IMR-90 (cell line): ENCODE results near the gene GRB14. TPM values are rescaled to one million over a fixed set of nuclear protein-coding genes. Genes with fewer than 3 reads are reported as not detected.

Source experiments
- ATAC-seq: fragments of 200-7000 bp; cut with Tn5 transposase; 2 replicates; pipeline ENCODE4 v1.9.1; 2020; ENCODE audit warnings: low read depth, mild to moderate bottlenecking, moderate library complexity
- BruUV-seq: library from RNA; stranded (reverse); fragments of 400-500 nt; replicated peaks from 2 replicates; lab custom pipeline; 2021; lab: Mats Ljungman, UMichigan
- CTCF ChIA-PET: fragments of 300-600 bp; formaldehyde crosslinking; extraction: SDS; loops from one replicate; lab custom pipeline; 2021; ENCODE audit warnings: antibody characterized with exemption; lab: Yijun Ruan, JAX
- POLR2A ChIA-PET: fragments of 300-600 bp; sonication (Branson Sonifier 250); formaldehyde crosslinking; loops from one replicate; lab custom pipeline; 2022; ENCODE audit warnings: antibody characterized with exemption; ENCODE audit not compliant: unreplicated experiment; lab: Charles Lee
- DNase-seq: peaks from one replicate; pipeline ENCODE4 v3.0.0; 2013
- H2AFZ ChIP-seq: replicated peaks from 2 replicates; pipeline ENCODE3; 2013; ENCODE audit warnings: low read length, mild to moderate bottlenecking; ENCODE audit not compliant: poor library complexity
- H2AK5ac ChIP-seq: 2 replicates; pipeline ENCODE4 v1.6.1; 2013; ENCODE audit warnings: low read depth, low read length, inconsistent platforms
- H2AK9ac ChIP-seq: replicated peaks from 2 replicates; pipeline ENCODE3; 2013; ENCODE audit warnings: mild to moderate bottlenecking, low read depth, low read length, moderate library complexity; ENCODE audit not compliant: poor library complexity
- H2BK120ac ChIP-seq: 2 replicates; pipeline ENCODE4 v1.6.1; 2013; ENCODE audit warnings: low read depth, low read length, inconsistent platforms
- H2BK15ac ChIP-seq: 3 replicates; pipeline ENCODE4 v1.6.1; 2013; ENCODE audit warnings: low read depth, low read length, inconsistent platforms
- H2BK20ac ChIP-seq: 2 replicates; pipeline ENCODE4 v1.6.1; 2013; ENCODE audit warnings: low read depth, mild to moderate bottlenecking, inconsistent platforms, low read length, moderate library complexity
- H2BK5ac ChIP-seq: 2 replicates; pipeline ENCODE4 v1.6.1; 2013; ENCODE audit warnings: mild to moderate bottlenecking, low read depth, low read length, inconsistent platforms; ENCODE audit not compliant: poor library complexity, severe bottlenecking
- H3K14ac ChIP-seq: replicated peaks from 2 replicates; pipeline ENCODE4 v1.6.1; 2013; ENCODE audit warnings: low read depth, low read length, inconsistent platforms
- H3K18ac ChIP-seq: 2 replicates; pipeline ENCODE4 v1.6.1; 2013; ENCODE audit warnings: low read depth, low read length, control low read depth
- H3K23ac ChIP-seq: 2 replicates; pipeline ENCODE4 v1.6.1; 2013; ENCODE audit warnings: low read depth, low read length, inconsistent platforms
- H3K27ac ChIP-seq: 2 replicates; pipeline ENCODE4 v1.5.1; 2013; ENCODE audit warnings: mild to moderate bottlenecking, control low read depth, low read length; ENCODE audit not compliant: insufficient read depth
- H3K27me3 ChIP-seq: 2 replicates; pipeline ENCODE4 v1.6.1; 2013; ENCODE audit warnings: low read length; ENCODE audit not compliant: control insufficient read depth, insufficient read depth
- H3K36me3 ChIP-seq: 2 replicates; pipeline ENCODE4 v1.6.1; 2013; ENCODE audit warnings: low read length, mixed read lengths; ENCODE audit not compliant: control insufficient read depth, insufficient read depth
- H3K4ac ChIP-seq: 2 replicates; pipeline ENCODE4 v1.6.1; 2013; ENCODE audit warnings: low read depth, low read length, inconsistent platforms
- H3K4me1 ChIP-seq: 2 replicates; pipeline ENCODE4 v1.6.1; 2013; ENCODE audit warnings: low read length, mixed read lengths; ENCODE audit not compliant: control insufficient read depth, insufficient read depth
- H3K4me2 ChIP-seq: 2 replicates; pipeline ENCODE4 v1.6.1; 2013; ENCODE audit warnings: low read depth, mild to moderate bottlenecking, control low read depth, low read length, moderate library complexity
- H3K4me3 ChIP-seq: 2 replicates; pipeline ENCODE4 v1.5.1; 2013; ENCODE audit warnings: low read depth, mild to moderate bottlenecking, control low read depth, low read length, moderate library complexity; ENCODE audit not compliant: insufficient read depth
- H3K56ac ChIP-seq: 2 replicates; pipeline ENCODE4 v1.6.1; 2013; ENCODE audit warnings: low read length, inconsistent platforms; ENCODE audit not compliant: insufficient read depth; ENCODE audit errors: extremely low read depth
- H3K79me1 ChIP-seq, 2 experiments: 2 replicates each; pipeline ENCODE4 v1.6.1; 2013; ENCODE audit warnings: low read length in 2 of 2, inconsistent platforms in 1 of 2, low read depth in 1 of 2
- H3K9ac ChIP-seq: 2 replicates; pipeline ENCODE4 v1.6.1; 2013; ENCODE audit warnings: low read depth, low read length, control low read depth
- H3K9me1 ChIP-seq: 2 replicates; pipeline ENCODE4 v1.6.1; 2013; ENCODE audit warnings: low read length, inconsistent platforms; ENCODE audit not compliant: insufficient read depth
- H3K9me3 ChIP-seq: 2 replicates; pipeline ENCODE4 v1.6.1; 2013; ENCODE audit warnings: low read length; ENCODE audit not compliant: control insufficient read depth, insufficient read depth
- H4K20me1 ChIP-seq: 2 replicates; pipeline ENCODE4 v1.6.1; 2013; ENCODE audit warnings: low read length, inconsistent platforms; ENCODE audit not compliant: insufficient read depth
- H4K5ac ChIP-seq: 2 replicates; pipeline ENCODE4 v1.6.1; 2013; ENCODE audit warnings: mild to moderate bottlenecking, low read depth, low read length, control low read depth
- H4K8ac ChIP-seq, 2 experiments: 2 replicates each; pipeline ENCODE4 v1.6.1; 2013; ENCODE audit warnings: low read depth in 2 of 2, low read length in 2 of 2, control low read depth in 1 of 2, inconsistent platforms in 1 of 2
- H4K91ac ChIP-seq: 2 replicates; pipeline ENCODE4 v1.6.1; 2013; ENCODE audit warnings: low read depth, low read length, inconsistent platforms; ENCODE audit not compliant: insufficient read depth
- CEBPB ChIP-seq: IDR thresholded peaks from 2 replicates; pipeline ENCODE4 v1.6.1; 2012; ENCODE audit warnings: low read depth, low read length, improper control_type of control experiment
- CHD1 ChIP-seq: IDR thresholded peaks from 2 replicates; pipeline ENCODE4 v1.6.1; 2012; ENCODE audit warnings: low read depth, low read length, improper control_type of control experiment
- FOS ChIP-seq: fragments of 150-350 bp; IDR thresholded peaks from 2 replicates; pipeline ENCODE4 v1.6.1; 2016; ENCODE audit warnings: low read depth, low read length
- MAFK ChIP-seq: IDR thresholded peaks from 2 replicates; pipeline ENCODE4 v1.6.1; 2012; ENCODE audit warnings: low read depth, low read length, improper control_type of control experiment
- MAZ ChIP-seq: IDR thresholded peaks from 2 replicates; pipeline ENCODE4 v1.6.1; 2012; ENCODE audit warnings: low read depth, mild to moderate bottlenecking, low read length, improper control_type of control experiment, moderate library complexity, borderline replicate concordance
- MXI1 ChIP-seq: IDR thresholded peaks from 2 replicates; pipeline ENCODE4 v1.6.1; 2012; ENCODE audit warnings: low read depth, mild to moderate bottlenecking, low read length, moderate library complexity, borderline replicate concordance
- NFE2L2 ChIP-seq: fragments of 150-350 bp; IDR thresholded peaks from 2 replicates; pipeline ENCODE4 v1.6.1; 2016; ENCODE audit warnings: low read depth, mild to moderate bottlenecking, low read length
- RAD21 ChIP-seq: IDR thresholded peaks from 2 replicates; pipeline ENCODE4 v1.6.1; 2012; ENCODE audit warnings: low read length, improper control_type of control experiment
- RCOR1 ChIP-seq: IDR thresholded peaks from 2 replicates; pipeline ENCODE4 v1.6.1; 2012; ENCODE audit warnings: mild to moderate bottlenecking, low read length, improper control_type of control experiment; ENCODE audit not compliant: insufficient replicate concordance
- RFX5 ChIP-seq: IDR thresholded peaks from 2 replicates; pipeline ENCODE4 v1.8.0; 2012; ENCODE audit warnings: low read depth, mild to moderate bottlenecking, low read length, moderate library complexity
- SMC3 ChIP-seq: fragments of 150-350 bp; IDR thresholded peaks from 2 replicates; pipeline ENCODE4 v1.6.1; 2016; ENCODE audit warnings: low read depth, mild to moderate bottlenecking, antibody characterized with exemption, low read length, moderate library complexity
- WGBS, 2 experiments: methylation state at CpG; one replicate each; pipeline versions ENCODE4 v1.1.5 to v1.1.7; 2013; ENCODE audit warnings: missing lambda C conversion rate in 2 of 2; ENCODE audit not compliant: insufficient read length in 1 of 2; ENCODE audit errors: extremely low coverage in 2 of 2; 5-methylcytosine and 5-hydroxymethylcytosine counted together
- dilution Hi-C: fragments of 300-500 bp; cut with HindIII; formaldehyde crosslinking; loops from one replicate; pipeline ENCODE4 v1.14.3; 2018; ENCODE audit warnings: low sequenced_read_pairs; ENCODE audit not compliant: unreplicated experiment
- in situ Hi-C: fragments of 300-500 bp; cut with MboI; formaldehyde crosslinking; loops from 3 replicates; pipeline ENCODE4 v1.14.3; 2019; ENCODE audit warnings: low sequenced_read_pairs, inconsistent platforms, mixed read lengths
- intact Hi-C: fragments of 100-400 bp; cut with micrococcal nuclease; formaldehyde crosslinking; loops from 2 replicates; pipeline ENCODE4 v1.10.0; 2022
- polyA plus RNA-seq, 3 experiments: library from polyadenylated mRNA; depleted of rRNA; stranded (reverse); fragments of >200 nt; gene quantifications; 2 replicates each; pipeline ENCODE4 v1.2.3, GENCODE V29; 2012; ENCODE audit warnings: low replicate concordance in 1 of 3
- total RNA-seq: library from RNA; depleted of rRNA; stranded (reverse); fragments of >200 nt; gene quantifications from 2 replicates; pipeline ENCODE4 v1.2.3, GENCODE V29; 2012
- TF ChIP-seq, protein P1 (sequence below): fragments of 150-350 bp; IDR thresholded peaks from 2 replicates; pipeline ENCODE4 v1.6.1; 2016; ENCODE audit warnings: low read depth, mild to moderate bottlenecking, low read length, moderate library complexity, borderline replicate concordance
- TF ChIP-seq, protein P2 (sequence below): fragments of 150-350 bp; IDR thresholded peaks from 2 replicates; pipeline ENCODE4 v1.6.1; 2017; ENCODE audit warnings: mild to moderate bottlenecking, antibody characterized with exemption, low read length, low read depth

Gene GRB14
- total and polyA plus RNA-seq, 2 of the 4 experiments (the other 2 are of a cell fraction), result not detected

DNA sequence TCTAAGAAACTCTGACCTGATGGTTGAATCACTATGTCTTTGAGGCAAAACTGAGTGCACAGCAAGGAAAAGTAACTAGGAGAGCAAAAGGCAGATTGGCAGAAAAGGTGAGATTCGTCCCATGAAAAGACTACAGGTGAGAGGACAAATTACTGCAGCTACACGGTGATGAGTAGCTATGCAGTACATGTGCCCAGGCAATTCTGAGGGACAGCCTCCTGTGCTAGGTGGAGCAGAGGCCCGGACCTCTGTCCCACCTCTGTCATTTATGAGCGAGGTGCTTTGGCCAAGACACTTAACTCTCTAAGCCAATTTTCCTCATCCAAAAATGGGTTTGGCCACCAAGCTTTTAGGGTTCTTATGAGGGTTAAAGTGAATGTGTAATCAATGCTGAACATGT is 59.9 kb downstream of the GRB14 start:
- intact Hi-C loops, result no loop called here
- Histone ChIP-seq H2AFZ (no peak overlapping the region), H3K4ac (no peak overlapping the region), H3K27ac (no peak overlapping the region), H2BK20ac (no peak overlapping the region), H3K56ac (no peak overlapping the region), H3K79me1 (no peaks in the 10 kb centered on the region), H3K18ac (no peak overlapping the region), H4K91ac (no peak overlapping the region), H2BK120ac (no peak overlapping the region), H4K5ac (no peak overlapping the region), H3K14ac (no peak overlapping the region), H3K4me1 (no peaks in the 10 kb centered on the region), H3K9me3 (no peaks in the 10 kb centered on the region), H2BK15ac (no peak overlapping the region), H2AK5ac (no peak overlapping the region), H3K36me3 (no peaks in the 10 kb centered on the region), H4K8ac (no peak overlapping the region), H2AK9ac (no peak overlapping the region), H3K4me3 (no peak overlapping the region), H3K9me1 (no peaks in the 10 kb centered on the region), H4K20me1 (no peaks in the 10 kb centered on the region), H3K27me3 (no peaks in the 10 kb centered on the region), H3K23ac (no peak overlapping the region), H3K4me2 (no peak overlapping the region), H3K9ac (no peak overlapping the region), H2BK5ac (no peak overlapping the region)
- ChIA-PET POLR2A (no interaction called here), CTCF (interaction anchor here (1.0 kb wide), 1 partner anchor 20 kb away, joined by 3 read pairs; no protein-coding TSS in a partner anchor)
- no TSS peak for BruUV-seq
- DNase-seq (no peak), ATAC-seq (no peak)
- in situ Hi-C loops, result loop anchor here (10.0 kb wide), 1 partner anchor 153 kb away; no protein-coding TSS in a partner anchor
- TF ChIP-seq MAZ, result no peak
- TF ChIP-seq, protein P1, sequence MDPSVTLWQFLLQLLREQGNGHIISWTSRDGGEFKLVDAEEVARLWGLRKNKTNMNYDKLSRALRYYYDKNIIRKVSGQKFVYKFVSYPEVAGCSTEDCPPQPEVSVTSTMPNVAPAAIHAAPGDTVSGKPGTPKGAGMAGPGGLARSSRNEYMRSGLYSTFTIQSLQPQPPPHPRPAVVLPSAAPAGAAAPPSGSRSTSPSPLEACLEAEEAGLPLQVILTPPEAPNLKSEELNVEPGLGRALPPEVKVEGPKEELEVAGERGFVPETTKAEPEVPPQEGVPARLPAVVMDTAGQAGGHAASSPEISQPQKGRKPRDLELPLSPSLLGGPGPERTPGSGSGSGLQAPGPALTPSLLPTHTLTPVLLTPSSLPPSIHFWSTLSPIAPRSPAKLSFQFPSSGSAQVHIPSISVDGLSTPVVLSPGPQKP, result no peak
- TF ChIP-seq RCOR1, result no peak
- TF ChIP-seq MXI1, result no peak
- no peak for TF ChIP-seq SMC3
- TF ChIP-seq CEBPB, result no peak
- TF ChIP-seq, protein P2, sequence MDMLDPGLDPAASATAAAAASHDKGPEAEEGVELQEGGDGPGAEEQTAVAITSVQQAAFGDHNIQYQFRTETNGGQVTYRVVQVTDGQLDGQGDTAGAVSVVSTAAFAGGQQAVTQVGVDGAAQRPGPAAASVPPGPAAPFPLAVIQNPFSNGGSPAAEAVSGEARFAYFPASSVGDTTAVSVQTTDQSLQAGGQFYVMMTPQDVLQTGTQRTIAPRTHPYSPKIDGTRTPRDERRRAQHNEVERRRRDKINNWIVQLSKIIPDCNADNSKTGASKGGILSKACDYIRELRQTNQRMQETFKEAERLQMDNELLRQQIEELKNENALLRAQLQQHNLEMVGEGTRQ, result no peak
- TF ChIP-seq RFX5, result no peak
- no peak for TF ChIP-seq CHD1
- no peak for TF ChIP-seq NFE2L2
- TF ChIP-seq MAFK, result no peak
- no peak for TF ChIP-seq FOS
- no peak for TF ChIP-seq RAD21
- dilution Hi-C loops, result no loop called here
- WGBS, 2 experiments, result 31% methylated on average over 2 of the region's 4 CpGs; no CpG with 5 or more reads in 1 of the 2 experiments
